GM18868 (cell line): Measurements from ENCODE around the gene CLMN.

Experiments used
- ATAC-seq: cut with Tn5 transposase; IDR thresholded peaks from one replicate; pipeline ENCODE4 v1.9.1; 2021; ENCODE audit warnings: mild to moderate bottlenecking, moderate library complexity; ENCODE audit not compliant: unreplicated experiment

Gene CLMN

DNA sequence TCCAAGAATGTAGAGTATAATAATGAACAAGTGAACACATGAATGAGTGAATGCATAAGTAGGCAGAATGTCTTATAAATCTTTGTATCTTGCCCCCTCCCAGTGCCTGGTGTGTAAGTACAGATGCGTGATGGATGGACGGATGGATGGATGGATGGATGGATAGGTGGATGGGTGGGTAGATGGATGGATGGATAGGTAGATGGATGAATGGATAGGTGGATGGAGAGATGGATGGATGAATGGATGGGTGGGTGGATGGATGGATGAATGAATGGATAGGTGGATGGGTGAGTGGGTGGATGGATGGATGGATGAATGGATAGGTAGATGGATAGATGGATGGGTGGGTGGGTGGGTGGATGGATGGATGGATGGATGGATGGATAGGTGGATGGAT is 74.4 kb downstream of the CLMN start:
- ATAC-seq, result no peak

DNA sequence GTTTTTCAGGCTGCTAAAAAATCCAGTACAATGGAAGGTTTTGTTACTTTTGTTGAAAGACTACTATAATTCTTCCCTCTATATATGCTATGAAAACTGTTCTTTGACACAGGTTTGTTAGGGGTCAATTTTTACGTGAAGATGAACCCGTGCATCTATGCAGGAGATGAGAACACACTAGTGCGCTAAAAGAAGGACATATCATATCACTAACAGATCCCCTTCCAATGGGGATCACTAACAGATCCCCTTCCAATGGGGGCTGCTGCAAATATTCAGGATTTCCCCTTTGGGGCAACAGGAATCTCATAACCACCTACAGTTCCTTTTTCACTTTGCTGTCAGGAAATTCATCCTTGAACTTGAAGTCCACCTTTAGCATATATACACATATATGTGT is 75.1 kb downstream of the CLMN start:
- no peak for ATAC-seq

DNA sequence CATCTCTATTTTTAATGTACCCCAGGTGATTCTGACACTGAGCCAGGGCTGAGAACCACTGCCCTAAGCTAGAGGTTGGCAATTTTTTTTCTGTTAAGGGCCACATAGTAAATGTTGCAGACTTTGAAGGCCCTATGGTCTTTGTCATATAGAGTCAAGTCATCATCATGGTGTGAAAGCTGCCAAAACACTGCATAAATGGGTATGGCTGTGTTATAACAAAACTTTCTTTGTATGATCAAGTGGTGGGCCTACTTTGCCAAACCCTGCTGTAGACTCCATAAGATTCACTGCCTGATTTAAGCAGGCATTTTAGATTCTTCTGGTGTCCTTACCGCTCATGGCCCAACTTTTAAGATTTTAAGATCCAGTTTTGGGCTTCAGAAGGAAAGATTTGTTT is 76.8 kb downstream of the CLMN start:
- ATAC-seq, result no peak

DNA sequence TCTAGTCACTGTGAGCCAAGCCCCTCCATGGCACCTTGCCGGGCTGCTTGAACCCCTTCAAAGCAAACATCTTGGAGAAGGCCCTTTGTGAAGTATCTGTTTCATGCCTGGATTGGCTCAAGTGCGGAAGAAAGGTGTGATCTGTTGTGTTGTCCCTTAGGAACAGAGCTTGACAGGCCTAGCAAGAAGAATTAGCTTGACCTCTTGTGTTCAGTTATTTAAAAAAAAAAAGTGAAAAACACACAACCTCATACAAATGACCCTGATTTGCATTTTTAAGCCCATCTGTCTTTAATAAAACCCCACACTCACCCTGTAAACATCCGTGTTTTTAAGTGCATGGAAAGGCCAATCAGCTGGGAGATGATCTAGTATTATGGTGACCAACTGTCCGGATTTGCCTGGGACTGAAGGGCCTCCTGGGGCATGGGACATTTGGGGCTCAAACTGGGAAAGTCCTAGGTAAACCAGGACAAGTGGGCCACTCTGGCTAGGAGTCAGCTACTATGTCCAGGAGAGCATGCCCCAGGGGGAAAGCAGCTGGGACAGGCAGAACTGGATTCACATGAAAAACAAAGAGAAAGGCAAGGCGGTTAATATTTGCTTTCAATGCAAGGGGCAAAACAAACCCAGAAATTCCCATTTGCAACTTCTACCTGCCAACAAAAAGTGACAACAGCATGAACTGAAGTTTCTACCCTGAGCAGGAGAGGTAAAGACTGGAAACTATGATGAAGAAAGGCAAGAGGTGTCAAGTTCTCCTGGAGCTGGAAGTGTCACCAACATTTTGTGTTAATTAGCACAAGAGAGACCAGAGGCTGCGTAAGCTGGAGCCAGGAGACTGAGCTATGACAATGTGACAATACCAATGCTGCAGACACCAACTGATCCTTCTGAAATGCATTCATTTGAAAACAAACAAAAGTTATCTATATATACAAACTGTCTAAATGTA is 78.6 kb downstream of the CLMN start:
- ATAC-seq, result no peak

DNA sequence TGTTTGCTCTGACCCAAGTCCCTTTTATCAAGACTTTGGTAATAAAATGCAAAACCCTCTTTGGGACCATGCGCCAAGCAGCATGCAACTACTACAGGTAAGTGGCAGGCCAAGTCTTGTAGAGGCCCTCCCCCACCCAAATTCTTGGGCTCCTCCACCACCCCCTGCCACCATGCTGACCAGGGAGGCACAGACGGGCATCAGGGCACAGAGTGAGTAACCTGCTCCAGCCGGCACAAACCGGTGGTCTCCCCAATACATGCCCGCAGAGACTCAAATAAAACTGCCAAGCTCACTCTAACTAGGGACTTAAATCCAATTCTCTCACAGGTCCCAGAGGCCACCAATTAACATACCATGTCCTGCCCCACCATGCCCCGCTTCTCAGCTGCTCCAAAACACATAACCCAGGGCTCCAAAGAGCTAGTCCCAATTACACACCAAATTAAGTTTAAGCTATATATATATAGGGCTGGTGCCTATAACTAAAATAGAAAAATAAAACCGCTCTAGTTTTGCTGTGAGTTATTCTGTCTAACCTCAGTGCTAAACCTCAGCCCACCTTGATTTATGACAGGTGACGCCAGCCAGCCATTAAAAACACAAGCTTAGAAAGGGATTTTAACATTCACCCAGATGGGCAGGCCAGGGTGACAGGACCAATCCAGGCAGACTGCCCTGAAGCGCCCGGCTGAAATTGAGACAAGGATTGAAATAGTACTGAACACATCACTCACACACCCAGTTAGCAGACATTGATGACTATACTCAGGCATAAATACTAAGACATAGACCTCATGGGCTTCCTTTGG is 81.0 kb downstream of the CLMN start:
- no peak for ATAC-seq

DNA sequence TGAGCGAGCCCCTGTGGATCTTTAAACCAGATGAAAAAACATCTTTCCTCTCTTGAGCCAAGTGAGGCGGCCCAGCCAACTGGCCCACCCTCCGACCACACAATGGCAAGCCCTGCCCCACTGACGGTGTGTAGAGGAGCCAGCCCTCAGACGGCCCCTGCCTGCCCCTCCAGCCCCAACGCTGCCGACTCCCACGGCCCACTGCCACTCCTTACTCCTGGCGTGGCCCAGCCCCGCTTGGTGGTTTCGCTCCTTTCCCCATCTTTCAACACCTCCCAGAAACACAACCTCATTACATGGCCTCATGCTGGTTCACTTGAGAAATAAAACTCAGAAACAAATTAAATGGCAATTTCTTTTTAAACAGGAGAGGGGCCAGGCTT is 81.8 kb downstream of the CLMN start:
- ATAC-seq, result no peak

DNA sequence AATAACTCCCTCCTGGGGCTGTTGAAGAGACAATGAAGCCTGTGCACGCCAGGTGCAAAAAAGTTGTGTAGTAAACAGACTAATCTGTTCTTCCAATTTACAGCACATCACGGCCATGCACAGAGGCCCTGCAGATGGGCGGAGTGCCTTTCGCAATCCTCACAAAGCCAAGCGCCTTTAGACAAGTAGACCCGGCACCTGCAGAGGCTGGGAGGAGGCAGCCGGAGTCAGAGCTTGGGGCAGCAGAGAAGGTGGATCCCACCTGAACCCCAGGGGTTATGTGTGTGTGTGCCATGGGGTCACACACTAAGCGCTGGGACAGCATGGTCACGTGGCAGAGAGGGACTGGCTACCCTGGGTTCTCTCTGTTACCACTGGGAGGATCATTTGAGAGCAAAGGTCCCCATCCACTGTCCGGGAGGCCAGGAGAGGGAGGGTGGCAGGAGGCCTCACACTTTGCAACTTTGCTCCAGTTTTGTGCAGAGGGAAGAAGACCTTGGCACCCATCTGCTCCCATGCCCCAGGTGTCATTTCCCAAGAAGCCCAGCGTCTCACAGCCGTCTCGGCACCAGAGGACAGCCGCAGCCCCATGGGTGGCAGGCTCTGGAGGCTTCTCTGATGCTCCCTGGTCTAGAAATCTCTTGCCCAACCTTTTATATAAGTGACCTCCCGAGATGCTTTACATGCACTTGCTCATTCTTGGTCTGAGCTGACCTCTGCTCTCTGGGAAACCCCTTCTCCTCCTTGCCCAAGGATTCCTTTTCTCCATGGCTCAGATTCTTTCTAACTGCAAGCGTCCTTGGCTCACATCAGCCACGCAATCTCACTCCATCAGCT is 82.4 kb downstream of the CLMN start:
- no peak for ATAC-seq

DNA sequence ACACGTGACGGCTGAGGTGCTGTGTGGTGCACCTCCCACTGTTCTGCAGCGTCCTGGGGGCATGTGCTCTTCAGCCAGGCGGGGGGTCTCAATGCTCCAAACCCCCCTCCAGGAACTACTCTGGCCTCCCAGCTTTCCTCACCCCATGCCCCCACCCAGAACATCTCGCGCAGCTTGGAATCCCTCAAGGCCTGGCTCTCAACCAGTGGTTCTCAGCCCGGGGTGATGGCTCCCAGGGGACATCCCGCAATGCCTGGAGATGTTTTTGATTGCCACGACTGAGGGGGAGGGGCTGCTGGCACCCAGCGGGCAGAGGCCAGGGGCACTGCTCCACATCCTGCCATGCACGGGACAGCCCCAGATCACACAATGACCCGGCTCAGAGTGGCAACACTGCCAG is 83.5 kb downstream of the CLMN start:
- ATAC-seq, result no peak

DNA sequence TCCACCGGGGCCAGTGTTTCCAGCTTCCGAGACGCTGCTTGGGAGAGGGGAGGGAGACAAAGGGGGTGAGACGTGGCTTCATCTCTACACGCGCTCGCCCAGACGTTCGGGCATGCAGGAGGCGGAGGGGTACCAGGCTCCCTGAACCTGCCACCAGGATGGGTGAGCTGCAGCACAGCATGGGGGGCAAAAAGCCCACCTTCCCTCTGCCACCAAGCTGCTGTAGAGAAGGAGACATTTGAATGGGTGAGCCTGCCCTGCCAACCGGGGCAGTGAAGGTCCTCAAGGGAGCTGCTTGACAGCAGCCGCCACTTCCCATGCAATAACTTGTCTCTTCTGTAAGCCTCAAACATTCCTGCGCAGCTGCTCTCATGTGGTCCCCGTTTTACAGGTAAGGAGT is 83.9 kb downstream of the CLMN start:
- no peak for ATAC-seq

DNA sequence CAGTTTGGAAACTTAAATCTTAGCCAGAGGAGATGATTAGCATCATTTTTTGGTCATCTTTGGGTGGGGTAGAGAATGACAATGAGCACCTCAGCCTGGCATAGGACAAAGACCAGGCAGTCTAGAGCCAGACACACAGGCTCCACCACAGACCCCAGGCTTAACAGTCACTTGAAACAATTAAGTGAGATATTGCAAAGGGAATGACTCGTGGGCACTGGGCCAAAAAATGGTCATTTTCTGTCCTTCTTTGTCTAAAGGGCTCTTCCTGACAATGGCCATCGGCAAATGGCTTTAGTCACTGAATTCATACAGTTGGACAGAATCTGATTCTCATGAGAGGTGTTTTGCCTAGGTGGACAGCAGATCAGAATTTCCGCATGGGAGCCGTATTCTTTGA is 84.4 kb downstream of the CLMN start:
- ATAC-seq, result no peak

DNA sequence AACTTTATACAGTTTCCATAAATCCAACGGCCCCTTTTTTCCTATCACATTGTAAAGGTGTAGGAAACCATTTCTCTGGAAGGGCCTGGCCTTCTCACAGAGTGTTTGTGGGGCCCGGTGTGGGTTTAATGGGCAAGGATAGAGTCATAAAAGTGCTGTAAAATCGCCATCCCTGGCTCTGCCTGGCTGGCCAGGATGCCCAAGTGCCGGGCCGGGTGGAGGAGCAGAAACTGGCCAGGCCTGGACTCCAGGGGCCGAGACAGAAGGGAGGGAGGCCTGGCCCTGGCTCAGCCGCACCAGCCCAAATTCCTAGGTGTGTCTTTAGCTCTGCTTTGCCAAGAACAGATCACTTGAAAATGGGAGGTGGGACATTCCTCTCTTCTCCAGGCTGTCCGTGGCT is 85.3 kb downstream of the CLMN start:
- ATAC-seq, result no peak

DNA sequence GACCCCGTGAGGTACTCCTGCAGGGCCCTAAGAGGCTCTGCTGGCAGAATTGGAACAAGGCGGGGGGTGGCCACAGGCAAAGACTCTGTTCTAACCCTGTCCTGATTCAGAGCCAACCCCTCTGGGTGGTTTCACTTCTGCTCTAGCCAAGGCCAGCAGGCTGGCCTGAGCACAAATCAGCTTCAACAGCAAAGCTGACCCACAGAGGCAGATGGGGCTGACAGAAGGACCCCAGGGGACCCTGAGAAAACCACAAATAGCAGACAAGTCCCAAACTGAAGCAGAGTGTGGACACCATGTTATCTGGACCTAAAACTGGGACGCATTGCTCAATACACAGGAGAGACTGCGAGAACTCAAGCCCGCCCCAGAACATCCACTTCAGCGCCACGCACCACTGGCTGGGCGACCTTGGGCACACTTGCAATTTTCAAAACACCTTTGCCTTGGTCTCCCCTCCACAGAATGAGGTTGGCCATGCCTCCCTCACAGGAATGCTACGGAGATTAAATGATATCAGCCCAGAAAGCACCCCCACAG is 85.9 kb downstream of the CLMN start:
- ATAC-seq, result peak; percentile 97

DNA sequence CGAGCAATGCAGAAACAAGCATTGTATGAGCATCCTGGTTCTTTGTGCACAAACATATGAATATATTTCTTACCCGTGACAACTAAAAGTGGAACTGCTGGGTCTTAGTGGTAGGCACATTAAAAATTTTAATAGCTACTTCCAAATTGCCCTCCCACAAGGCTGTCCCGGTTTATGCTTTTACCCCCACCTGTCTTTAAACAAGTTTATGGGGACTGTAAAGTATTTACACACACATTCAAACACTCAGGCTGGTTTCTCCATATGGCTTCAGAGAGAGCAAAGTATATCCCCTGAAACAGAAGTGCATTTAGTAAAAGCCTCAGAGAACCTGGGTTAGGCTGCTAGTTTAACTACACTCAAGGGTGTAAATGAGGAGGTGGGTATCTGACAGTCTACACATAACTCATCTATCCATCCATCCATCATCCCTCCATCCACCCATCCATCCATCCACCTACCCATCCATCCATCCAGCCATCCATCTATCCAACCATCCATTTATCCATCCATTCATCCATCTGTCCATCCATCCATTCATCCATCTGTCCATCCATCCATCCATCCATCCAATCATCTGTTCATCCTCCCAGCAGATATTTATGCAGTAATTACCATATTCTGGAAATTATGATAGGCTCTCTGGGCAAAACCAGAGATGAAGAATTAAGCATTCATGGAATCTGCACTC is 86.7 kb downstream of the CLMN start:
- no peak for ATAC-seq

DNA sequence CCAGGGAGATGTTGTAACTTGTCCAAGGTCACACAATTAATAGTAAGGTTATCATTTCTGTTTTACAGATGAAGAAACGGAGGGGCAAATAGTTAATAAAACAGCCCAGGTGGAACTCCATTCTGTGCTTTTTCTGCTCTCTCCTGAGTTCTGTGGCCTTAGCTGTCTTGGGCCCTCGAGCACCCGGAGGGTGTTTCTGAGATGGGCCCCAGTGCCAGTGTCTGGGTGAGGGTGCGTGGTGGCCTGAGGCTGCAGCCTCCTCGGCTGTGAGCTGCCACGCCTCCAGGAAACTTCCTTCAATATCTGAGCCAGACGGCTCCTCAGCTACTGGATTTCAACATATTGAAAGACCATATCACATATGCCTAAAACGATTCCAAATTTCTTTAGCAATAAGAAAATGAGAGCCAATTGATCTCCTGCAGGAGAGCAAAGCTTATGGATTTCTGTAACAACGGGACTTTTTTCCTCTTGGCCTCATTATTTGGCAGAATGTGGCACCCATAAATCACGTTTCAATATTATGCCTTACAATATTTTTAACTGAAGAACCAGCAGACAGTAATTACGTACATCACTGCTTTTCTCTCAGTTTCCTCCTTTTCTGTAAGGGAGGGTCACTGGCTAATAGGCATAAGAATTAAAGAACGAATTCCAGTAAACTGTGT is 87.6 kb downstream of the CLMN start:
- no peak for ATAC-seq

DNA sequence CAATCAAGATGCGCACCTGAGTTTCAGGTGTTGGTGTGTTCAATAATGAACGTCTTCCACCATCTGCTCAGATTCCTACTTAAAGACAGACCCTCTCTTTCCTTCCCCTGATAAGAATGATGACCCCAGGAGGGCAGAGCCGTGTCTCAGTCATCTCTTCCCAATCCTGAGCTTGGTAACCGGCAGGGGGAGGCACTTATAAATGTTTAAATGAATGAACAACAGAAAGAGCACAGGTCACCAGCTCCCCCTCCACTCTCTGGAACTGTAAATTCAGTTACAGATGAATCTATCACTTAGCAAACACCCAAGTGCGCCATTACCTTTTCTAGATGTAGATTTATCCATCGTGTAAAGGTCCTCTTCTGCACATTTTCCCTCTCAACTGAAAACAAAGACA is 90.0 kb downstream of the CLMN start:
- ATAC-seq, result no peak

DNA sequence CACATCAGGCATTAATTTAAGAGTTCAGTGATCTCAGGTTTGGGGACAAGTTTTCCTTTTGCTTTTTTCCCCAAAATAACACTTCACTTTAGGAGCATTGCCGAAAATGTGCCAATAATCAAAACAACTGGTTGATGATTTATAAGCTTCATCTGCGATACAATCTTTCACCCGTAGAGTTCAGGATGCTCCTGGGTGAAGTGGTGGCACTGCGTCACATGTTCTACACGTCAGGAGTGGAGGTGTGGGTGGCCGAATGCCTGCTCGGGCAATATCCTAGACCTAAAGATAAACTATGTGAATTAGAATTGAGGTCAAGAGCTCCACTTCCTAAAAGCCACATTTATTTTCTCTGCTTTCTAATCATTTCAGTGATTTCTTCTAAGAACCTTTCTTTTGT is 91.5 kb downstream of the CLMN start:
- ATAC-seq, result no peak

DNA sequence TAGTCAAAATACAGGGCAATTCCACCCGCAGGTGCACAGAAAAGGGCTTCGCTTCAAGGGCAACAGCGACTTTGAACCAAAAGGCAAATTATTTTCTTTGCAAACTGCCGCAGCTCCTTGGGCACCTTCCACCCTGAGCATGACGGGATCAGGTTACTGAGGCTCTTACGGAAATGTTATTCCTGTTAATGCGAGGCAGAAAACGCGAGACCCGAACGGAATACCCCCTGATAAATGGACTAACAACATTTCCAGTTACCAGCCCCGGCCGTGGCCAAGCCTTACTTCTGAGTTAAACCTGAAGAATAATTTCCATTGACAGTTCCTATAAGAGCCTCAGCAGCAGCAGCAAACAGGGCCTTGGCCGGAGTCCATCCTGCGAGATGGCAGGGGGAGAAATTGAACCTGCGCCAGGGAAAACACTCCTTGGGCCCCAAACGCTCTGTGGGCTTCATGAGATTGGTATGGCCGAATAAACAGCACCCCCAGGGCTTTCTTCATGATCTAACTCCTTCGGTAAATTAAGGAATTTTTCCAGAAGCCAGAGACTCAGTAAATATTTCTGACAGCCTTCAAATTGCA is 92.3 kb downstream of the CLMN start:
- ATAC-seq, result no peak

DNA sequence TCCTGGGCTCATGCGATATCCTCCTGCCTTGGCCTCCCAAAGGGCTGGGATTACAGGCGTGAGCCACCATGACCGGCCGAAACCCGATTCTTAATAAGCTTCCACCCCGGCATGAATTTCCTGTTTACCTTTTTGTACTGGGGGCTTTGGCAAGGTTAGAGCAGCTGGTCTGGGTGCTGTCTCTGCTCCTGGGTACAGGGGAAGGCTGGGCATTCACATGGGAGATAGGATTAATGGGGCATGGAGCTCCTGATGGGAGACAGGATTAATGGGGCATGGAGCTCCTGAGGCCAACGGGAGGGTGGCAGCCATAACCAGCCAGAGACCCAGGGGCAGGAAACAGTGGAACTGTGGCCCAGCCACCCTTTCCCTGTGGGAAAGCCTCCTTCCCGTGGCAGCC is 92.9 kb downstream of the CLMN start:
- no peak for ATAC-seq

DNA sequence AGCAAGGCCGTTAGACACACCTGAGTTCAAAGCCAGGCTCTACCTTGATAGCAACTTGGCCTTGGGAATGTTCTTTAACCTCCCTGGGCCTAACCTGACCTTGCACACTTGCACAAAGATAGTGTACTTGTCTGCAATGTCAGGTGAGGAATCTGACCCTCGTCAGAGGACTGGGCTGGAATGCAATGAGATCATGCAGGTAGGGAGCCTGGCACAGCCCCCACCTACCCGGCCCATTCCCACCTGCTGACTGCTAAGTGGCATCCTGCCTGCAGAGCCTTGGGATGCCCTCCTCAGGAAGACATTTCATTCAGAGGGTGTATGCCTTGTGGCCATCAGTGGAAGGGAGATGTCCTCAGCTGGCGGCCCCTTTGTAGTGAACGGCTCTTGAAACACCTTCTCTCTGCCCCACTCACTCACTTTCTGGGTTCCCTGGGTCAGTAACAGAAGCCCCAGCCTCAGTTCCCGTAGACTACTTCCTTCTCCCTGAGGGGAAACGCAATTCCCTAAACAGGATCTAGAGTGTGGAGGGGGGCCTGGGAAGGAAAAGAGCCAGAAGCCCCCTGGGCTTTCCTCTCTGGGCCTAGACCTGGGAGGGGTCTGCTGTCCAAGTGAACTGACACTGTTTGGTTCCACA is 94.3 kb downstream of the CLMN start:
- ATAC-seq, result no peak
